ENCODE measurements around the gene PLCL1.
A peak's percentile ranks its signal among the peaks of the same experiment; 100 is the strongest.

Gene PLCL1

DNA sequence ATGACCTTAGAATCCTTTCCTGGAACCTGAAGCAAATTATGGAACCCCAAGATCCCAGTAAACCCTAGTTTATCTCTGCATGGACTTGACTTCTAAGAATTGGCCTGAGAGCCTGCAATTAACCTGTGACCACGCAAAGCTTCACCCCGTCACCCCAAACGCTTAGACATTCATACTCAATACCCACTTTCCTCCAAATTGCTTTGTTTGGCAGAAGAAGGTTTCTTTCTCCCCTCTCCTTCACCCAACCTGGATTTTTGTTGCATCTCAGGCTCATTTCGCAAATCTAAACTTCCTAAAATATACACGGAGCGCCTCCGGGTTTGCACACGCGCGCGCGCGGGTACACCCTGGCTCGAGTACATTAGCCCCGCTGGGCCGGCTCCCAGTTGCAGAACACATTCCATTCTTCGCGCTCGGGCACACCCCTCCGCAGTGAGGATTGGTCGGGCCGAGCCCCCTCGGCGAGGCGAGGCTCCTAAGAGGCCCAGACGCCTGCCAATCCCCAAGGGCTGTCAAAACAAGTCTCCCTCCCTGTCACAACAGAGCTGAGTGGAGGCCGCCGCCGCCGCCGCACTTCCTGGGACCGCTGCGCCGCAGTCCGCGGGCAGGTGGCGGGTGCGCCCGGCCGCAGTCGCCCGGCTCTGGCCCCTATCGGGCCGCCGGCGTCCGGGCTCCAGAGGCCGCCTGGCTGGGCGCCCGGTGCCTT lies at the start of gene PLCL1:
PLCL1 (plus strand) TSS at position 545 of the 709 bp plus-strand sequence.
- DNase-seq, result peak; percentile 80

GRCh38 chr2:197759013-197759412 lies 45.4 kb upstream of the PLCL1 start:
- no peak for DNase-seq

GRCh38 chr2:197759625-197760292 lies 44.6 kb upstream of the PLCL1 start:
- no peak for DNase-seq

DNA sequence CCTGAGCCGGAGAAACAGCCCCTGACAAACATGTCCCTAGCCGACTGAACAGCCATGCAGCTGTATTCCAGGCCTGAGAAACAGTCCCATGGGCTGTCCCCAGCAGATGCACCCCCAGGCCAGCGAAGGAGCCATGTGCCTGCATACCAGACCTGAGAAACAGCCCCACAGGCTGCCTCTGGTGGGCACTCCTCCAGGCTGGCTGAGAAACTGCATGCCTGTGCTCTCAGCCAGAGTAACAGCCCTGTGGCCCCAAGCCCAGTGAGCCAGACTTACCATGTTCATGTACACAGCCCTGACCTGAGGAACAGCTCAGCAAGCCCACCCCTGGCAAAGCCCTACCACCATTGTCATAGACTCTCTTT lies 44.1 kb upstream of the PLCL1 start:
- no peak for DNase-seq

DNA sequence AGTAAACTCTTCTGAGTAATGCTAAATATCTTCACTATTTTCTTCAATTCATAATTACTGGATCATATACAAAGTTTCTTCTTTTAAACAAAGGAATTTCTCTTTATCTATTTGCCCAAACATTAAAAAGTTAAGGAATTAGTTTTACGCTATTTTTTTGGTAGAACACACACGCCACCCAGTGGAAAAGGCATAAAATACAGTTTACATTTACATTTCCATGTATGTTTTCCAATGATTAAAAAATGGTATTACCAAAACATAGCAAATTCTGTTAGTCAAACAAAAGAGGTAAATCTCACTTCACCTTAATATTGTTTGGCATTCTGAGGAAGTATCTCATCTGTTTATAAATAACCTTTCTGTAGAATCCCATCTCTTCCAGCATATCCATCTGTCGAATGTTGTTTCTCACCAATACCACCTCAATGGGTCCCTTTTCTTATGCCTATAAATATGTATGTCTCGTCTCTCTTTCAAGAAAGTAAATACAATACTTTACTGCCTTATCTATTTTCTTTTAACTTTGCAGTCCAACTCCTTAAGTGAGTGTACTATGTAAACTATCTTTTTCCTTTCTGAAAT lies 26.5 kb upstream of the PLCL1 start:
- DNase-seq, result no peak

GRCh38 chr2:197779261-197779660 lies 25.1 kb upstream of the PLCL1 start:
- DNase-seq, result no peak

GRCh38 chr2:197782126-197782525 lies 22.3 kb upstream of the PLCL1 start:
- DNase-seq, result no peak

- DNase-seq, result no peak
Observed at GRCh38 chr2:197784956-197785941, 19.1 kb upstream of the PLCL1 start, which contains the start of gene BOLL. Gene BOLL (minus strand): TSS chr2:197785319. CDS start chr2:197781850, 3,469 bp downstream.

- DNase-seq, result no peak
Observed at GRCh38 chr2:197786010-197786877, 18.1 kb upstream of the PLCL1 start.

GRCh38 chr2:197793456-197793855 lies 10.9 kb upstream of the PLCL1 start:
- DNase-seq, result no peak

DNA sequence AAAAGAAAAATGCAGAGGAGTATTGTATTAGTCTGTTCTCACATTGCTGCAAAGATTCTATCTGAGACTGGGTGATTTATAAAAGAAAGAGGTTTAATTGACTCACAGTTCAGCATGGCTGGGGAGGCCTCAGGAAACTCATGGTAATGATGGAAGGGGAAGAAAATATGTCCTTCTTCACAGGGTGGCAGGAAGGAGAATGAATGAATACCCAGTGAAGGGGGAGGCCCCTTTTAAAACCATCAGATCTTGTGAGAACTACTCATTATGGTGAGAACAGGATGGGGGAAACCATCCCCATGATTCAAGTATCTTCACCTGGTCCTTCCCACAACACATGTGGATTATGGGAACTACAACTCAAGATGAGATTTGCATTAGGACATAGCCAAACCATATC lies 9.1 kb upstream of the PLCL1 start:
- no peak for DNase-seq

DNA sequence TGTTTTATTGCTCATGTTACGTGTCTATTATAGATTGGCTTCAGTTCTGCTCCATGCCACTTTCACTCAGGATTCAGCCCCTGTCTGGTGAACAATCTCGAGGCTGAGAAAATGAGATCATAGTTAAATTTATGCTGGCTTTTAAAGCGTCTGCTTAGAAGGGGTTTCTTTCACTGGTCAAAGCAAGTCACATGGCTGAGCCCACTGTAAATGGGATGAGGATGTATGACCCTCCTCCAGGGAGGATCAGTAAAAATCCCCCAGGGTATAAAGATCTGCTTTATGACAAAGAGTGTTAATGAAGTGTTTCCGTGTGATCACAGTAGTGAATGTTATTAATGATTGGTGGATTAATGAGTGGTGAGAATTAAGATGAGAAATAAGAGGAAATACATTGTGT lies 6.2 kb upstream of the PLCL1 start:
- DNase-seq, result no peak

DNA sequence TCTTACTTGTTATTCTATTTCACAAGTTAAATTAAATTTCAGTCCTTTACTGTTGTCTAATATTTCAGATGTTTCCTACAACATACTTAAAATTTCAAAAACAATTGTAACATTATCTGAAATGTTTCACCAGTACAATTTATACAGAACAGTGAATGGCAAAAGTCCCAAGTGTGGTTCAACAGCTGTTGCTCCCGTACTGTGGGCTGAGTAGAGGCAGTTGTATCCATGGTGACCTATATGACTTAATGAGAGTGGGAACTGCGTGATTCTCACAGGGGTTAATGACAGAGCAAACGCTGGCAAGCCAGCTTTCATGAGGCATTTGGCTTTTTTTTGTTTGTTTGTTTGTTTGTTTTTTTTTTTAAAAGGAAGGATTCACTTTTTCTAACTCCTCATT lies 5.3 kb upstream of the PLCL1 start:
- DNase-seq, result no peak

DNA sequence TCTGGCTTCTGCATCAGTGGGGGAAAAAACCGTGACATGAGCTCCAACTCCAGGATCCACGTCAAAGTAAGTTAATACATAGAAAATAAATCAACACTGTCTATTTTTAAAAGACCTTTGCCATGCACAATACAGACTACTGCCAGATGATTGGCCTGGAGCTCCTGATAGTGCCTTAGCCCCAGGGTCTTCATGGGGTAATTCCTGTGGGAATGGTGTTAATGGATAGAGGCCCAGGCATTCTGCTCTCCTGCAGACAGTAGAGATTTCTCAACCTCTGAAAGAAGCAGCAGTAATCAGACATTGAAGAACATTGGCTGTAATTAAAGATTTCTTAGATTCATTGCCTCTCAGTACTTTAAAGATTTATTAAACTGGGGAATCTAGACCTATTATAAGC lies 4.3 kb upstream of the PLCL1 start:
- DNase-seq, result no peak

- DNase-seq, result no peak
Observed at GRCh38 chr2:197801033-197801432, 3.4 kb upstream of the PLCL1 start.

DNA sequence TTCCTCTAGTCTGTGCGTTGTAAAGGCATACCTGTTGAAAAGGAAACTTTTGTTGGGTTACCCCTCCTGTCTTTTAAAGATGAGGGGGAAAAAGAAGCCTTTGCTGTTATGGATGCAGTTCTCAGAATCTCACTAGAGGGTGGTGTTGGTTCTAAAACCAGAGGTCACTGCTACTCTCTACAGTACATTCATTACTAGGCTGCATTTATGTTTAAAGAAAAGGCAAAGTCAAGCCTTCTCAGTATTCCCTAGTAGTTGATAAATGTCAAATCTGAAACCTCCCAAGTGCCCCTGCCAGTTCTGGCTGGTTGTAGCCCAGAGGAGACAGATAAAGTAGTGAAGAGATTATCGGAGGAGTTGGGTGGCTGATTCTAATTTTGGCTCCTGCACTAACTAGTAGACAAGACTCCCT lies 1.4 kb upstream of the PLCL1 start:
- DNase-seq, result no peak

DNA sequence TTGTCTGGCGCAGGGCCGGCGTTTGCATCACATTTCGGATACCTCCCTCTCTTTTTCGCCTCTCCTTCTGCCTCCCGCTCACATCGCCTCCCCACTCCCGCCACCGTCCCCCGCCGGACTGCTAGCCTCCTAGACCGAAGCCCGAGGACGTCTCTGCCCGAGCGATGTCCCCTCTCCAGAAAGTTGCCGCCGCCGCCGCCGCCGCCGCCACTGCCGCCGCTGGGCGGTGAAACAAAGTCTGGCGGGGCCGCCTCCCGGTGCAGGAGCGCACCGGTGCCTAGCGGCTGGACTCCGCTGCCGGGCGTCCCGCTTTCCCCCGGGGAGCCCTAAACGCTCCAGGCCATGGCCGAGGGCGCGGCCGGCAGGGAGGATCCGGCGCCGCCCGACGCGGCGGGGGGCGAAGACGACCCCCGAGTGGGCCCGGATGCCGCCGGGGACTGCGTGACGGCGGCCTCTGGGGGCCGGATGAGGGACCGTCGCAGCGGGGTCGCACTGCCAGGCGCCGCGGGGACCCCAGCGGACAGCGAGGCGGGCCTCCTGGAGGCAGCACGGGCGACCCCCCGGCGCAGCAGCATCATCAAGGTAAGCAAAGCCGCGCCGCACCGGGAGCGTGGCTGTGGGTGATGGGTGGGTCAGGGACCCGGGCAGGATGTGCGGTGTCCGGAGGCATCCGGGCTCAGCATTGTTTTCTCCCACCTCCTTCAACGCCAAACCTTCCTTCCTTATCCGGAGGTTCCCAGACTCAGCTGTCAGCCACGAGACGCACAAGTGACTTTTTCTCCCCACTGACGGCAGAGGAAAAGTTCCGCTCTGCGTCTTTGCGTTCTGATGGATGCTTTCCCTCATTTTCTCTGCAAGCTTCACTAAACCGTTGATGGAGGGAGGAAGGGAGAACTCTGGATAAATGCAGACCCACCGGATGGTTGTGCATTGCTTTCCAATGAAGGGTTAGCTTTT lies 643 bp downstream of the PLCL1 start:
- DNase-seq, result no peak

- DNase-seq, result no peak
Observed at GRCh38 chr2:197805715-197806633, 1.6 kb downstream of the PLCL1 start.

GRCh38 chr2:197809064-197809463 lies 4.7 kb downstream of the PLCL1 start:
- no peak for DNase-seq

DNA sequence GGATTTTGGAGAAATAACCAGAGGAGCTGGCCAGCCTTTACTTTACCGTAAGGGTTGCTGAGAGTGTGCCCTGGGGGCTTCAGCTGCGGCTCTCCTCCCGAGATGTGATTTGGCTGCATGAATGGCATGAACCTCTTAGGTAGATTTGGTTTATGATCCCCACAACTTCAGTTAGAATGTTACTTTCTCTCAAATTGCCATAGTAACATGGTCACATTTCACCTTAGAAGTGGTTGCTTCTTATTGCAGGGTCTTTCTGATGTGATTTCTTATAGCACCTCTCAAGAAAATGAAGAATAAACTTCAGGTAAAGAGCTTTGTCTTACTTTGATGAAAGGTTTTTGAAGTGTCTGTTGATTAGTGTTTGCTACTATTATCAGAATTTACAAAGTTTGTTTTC lies 5.6 kb downstream of the PLCL1 start:
- DNase-seq, result no peak

All from NCI-H1048 (cell line).